ENCODE data around the gene SENP5. TPM values are rescaled to one million over a fixed set of nuclear protein-coding genes. Genes with fewer than 3 reads are reported as not detected.
"Not testable (repeated sequence)": the region's sequence is repeated elsewhere in the genome, so short reads cannot be mapped to it uniquely, and the experiment has no call there.

The SENP5 gene
- polyA plus RNA-seq, 5 donors = 24.2 to 35.1 (median 28.5) TPM

DNA sequence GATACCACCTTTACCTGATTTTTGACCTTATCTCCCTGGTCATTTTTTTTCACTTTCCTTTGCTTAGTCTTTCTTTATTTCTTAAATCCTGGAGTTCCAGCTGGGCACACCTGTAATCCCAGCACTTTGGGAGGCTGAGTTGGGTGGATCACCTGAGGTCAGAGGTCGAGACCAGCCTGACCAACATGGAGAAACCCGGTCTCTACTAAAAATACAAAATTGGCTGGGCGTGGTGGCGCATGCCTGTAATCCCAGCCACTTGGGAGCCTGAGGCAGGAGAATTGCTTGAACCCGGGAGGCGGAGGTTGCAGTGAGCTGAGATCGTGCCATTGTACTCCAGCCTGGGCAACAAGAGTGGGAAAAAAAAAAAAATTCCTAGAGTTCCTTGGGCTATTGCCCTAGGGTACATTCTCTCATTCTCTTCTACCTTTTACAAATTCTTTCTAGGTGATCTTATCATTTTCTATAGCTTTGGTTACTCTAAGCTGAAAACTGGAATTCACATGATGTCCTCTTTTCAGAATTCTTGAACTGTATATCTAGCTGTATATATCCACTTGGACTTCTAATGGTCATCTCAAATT is 6.9 kb downstream of the SENP5 start:
- not testable (repeated sequence) for DNase-seq

DNA sequence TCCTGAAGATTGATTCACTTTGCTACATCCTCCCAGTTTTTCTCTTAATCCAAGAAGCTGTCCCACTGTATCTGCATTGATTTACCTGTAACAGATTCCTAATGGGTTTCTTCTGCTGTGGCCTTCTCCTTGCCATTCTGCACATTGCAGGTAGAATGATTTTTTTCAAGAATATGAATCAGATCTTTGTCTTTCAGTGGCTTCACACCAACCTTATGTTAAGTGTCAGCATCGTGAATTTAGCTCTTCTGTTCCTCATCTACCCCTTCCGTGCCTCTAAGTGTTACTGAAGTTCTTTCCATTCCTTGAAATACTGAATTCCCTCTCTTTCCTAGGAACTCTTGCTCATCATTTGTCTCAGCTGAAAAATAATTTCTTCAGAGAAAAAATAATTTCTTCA is 7.5 kb downstream of the SENP5 start:
- DNase-seq = no peak

DNA sequence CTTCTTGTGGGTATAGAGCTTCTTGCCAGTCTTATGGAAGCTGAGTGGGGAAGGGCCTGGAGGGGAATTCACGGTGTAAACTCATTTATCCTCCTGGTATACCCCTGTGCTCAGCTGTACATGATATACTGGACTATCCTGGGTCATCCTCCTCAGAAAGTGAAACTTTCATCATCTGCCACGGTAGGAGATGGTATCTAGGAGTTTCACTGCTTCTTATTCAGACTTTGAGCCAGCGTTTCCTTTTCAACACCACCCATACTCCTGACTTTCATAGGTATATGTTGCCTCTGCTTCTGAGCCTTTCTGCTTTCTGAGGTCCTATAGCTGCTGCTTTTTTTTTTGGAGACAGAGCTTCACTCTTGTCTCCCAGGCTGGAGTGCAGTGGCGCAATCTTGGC is 15.6 kb downstream of the SENP5 start:
- no peak for DNase-seq

DNA sequence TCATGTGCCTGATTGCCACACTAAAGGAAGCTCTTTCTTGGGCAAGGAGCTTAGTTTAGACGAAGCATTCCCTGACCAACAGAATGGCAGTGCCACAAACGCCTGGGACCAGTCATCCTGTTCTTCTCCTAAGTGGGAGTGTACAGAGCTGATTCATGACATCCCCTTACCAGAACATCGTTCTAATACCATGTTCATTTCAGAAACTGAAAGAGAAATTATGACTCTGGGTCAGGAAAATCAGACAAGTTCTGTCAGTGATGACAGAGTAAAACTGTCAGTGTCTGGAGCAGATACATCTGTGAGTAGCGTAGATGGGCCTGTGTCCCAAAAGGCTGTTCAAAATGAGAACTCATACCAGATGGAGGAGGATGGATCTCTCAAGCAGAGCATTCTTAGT is 18.4 kb downstream of the SENP5 start:
- DNase-seq = no peak

DNA sequence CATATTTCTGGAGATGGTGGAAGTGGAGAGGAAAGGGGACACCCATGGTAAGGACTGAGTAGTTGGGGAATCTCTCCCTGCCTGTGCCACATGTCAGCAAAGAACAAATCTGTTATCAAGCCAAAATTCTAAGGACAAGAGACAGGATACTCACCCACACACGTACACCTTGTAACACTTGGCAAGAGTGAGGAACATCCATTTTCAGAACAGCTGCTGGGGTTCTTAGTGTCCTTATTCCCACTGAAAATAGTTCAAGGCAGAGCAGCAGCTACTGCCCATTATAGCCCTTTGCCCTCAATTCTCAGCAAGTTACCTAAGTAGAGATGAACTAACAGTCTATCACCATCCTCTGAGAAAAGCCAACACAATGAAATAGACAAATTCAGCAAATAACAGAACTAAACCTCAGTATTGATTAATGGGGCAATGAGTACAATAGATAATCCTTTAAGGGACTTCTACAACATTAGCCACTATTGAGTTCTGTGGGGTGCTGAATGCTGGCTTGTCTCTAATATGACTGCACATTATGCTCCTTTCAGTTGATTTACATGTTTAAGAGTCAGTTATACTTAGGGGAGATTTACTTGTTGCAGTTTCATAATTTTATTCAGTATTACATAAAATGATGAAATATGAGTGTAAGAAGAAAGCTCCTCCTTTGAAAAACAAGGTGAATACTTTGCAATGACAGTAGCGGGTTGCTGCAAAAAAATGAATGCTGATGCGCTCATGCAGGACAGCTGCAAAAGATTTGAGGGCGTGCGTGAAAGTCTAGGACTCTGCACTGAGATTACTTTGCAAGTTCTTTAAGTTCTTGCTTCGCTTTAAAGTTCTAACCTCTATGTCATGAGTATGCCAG is 22.4 kb downstream of the SENP5 start:
- no peak for DNase-seq

DNA sequence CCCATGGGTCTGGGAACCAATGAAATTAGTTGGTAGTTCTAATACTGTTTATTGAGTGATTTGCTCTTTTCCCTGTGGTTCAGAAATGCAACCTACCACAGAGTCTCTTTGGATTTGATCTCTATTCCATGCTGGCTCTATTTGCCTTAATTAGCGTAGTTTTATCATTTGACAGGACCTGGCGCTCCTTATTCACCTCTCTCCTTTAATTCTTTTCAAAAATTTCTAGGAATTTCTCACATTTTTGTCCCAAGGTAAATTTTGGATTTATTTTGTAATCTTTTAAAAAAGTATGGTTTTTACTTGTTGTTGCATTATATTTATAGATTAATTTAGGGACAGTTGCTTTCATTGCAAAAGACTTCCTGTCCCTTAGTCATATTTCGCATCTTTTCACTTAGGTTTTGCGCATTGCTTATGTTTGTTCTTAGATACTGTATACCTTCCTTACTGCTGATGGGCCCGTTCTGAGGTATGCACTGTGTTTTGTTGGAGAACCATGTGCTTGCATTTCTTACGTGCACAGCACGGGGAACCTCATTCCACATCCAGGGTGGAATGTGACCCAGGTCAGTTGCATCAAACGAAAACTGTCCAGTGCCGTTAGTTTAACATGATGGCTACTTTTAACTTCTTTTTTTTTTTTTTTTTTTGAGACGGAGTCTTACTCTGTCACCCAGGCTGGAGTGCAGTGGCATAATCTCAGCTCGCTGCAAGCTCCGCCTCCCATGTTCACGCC is 27.0 kb downstream of the SENP5 start:
- no peak for DNase-seq

DNA sequence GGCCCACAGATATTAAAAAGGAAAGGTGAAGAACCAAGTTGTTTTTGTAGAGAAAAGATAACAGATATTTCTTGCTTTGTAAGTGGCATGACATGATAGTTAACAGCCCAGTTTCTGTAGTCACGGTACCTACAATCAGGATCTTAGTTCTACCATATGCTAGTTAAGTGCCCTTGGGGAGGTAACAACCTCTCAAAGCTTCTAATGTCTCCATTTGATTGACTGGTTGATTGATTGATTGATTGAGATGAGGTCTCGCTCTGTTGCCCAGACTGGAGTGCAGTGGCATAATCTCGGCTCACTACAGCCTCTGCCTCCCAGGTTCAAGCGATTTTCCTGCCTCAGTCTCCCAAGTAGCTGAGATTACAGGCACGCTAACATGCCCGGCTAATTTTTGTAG is 28.5 kb downstream of the SENP5 start:
- no peak for DNase-seq

DNA sequence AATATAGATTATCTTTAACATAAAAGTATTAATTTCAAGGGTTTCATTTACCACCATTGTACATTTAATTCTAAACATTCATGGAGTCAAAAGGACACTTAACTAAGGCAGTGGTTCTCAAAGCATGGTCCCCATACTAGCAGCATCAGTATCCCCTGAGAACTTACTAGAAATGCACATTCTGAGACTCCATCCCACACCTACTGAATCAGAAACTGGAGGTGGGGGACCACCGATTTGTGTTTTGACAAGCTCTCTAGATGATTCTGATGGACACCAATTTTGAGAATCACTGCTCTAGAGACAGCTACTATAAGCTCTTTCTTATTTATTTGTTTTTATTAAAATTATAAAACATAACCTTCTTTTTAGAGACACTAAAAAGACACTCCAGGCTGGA is 34.0 kb downstream of the SENP5 start:
- DNase-seq = no peak

DNA sequence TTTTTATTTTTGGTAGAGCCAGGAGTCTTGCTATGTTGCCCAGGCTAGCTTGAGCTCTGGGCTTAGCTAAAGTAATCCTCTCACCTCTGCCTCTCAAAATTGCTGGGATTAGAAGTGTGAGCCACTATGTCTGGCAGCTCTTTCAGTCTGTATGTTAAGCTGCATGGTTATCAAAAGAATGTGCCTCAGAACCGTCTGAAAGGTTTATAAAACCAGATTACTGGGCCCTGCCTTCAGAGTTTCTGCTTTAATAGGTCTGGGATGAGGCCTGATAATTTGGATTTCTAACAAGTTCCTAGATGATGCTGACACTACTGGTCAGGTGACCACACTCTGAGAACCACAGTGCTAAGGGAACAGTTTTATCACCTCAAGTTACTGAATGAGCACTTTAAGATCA is 34.6 kb downstream of the SENP5 start:
- no peak for DNase-seq

DNA sequence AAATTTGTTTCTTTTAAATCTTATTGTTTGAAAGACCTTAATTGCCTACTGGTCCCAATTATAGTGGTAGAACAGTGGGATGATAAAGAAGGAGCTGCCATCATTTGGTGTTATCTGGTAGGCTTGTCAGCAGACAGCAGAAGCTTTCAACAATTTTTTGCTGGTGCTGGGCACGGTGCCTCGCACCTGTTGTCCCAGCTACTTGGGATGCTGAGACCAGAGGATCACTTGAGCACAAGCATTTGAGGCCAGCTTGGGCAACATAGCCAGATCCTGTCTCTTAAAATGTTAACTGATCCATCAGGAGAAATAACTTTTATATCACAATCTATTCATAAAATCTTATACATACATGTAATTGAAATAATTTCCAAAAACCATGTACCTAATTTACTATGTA is 36.0 kb downstream of the SENP5 start:
- no peak for DNase-seq

DNA sequence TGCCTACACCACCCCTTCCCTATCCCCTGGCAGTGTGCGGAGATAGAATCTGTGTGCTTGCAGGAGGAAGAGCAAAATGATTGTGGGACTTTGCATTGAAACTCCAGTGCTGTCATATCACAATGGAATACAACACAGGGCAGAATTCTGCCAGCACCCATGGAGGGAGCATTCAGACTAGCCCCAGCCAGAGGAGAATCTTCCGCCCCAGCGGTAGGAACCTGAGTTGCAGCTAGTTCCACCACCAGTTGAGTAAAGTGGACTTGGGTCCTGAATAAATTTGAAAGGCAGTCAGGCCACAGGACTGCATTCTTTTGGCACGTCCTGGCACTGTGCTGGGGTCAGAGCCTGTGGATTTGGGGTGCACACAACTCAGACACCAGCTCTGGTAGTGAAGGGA is 47.1 kb downstream of the SENP5 start:
- DNase-seq = no peak

DNA sequence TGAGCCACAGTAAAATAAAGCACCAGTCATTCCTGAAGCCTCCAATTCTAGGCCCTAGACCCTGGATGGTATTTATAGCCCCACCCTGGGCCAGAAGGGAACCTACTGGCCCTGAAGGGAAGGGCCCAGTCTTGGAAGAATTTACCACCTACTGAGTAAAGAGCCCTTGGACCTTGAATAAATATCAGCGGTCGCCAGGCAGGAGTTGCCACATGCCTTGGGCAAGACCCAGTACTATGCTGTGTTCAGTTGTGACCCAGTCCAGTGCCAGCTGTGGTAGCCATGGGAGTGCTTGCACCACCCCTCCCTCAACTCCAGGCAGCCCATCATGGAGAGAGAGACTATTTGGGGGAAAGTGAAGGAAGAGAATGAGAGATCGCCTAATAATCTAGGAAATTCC is 47.7 kb downstream of the SENP5 start:
- no peak for DNase-seq

DNA sequence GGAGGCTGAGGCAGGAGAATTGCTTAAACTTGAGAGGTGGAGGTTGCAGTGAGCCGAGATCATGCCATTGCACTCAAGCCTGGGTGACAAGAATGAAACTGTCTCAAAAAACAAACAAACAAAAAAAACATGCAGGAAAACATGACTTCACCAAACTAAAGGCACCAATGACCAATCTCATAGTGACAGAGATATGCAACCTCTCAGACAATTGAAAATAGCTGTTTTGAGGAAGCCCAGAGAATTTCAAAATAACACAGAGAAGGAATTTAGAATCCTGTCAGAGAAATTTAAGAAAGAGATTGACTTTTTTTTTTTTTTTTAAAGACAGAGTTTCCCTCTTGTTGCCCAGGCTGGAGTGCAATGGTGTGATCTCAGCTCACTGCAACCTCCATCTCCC is 48.5 kb downstream of the SENP5 start:
- DNase-seq = no peak

DNA sequence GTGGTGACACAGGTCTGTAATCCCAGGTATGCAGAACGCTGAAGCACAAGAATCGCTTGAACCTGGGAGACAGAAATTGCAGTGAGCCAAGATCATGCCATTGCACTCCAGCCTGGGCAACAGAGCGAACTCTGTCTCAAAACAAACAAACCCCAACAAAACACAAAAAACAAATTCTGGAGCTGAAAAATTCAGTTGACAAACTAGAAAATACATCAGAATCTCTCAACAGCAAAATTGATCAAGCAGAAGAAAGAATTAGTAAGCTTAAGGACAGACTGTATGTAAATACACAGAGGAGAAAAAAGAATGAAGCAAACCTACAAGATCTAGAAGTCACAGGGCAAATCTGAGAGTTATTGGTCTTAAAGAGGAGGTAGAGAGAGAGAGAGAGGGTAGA is 49.3 kb downstream of the SENP5 start:
- no peak for DNase-seq

DNA sequence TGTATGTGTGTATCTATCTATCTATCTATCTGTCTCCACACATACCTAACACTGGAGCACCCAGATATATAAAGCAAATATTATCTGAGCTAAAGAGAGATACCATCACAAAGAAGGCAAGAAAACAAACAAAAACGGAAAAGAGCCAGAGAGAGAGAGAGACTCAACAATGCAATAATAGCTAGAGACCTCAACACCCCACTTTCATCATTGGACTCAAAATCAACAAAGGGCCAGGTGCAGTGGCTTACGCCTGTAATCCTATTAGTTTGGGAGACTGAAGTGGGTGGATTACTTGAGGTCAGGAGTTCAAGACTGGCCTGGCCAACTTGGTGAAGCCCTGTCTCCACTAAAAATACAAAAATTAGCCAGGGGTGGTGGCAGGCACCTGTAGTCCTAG is 51.2 kb downstream of the SENP5 start:
- no peak for DNase-seq

DNA sequence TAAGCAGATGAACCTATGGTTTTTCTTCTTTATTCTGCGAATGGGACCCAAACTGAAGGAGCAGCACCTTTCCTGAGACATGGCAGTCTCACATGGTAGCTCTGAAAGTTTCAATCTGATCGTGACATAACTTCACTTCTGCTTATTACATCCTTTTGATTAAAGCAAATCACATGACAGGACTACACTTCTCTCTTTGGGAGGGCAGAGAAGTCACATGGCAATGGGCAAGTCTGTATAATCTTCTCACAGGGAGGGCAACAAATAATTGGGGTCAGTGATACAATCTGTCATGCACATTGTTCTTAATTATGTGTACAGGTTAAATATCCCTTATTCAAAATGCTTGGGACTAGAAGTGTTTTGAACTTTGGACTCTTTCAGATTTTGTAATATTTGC is 53.0 kb downstream of the SENP5 start:
- DNase-seq = no peak

DNA sequence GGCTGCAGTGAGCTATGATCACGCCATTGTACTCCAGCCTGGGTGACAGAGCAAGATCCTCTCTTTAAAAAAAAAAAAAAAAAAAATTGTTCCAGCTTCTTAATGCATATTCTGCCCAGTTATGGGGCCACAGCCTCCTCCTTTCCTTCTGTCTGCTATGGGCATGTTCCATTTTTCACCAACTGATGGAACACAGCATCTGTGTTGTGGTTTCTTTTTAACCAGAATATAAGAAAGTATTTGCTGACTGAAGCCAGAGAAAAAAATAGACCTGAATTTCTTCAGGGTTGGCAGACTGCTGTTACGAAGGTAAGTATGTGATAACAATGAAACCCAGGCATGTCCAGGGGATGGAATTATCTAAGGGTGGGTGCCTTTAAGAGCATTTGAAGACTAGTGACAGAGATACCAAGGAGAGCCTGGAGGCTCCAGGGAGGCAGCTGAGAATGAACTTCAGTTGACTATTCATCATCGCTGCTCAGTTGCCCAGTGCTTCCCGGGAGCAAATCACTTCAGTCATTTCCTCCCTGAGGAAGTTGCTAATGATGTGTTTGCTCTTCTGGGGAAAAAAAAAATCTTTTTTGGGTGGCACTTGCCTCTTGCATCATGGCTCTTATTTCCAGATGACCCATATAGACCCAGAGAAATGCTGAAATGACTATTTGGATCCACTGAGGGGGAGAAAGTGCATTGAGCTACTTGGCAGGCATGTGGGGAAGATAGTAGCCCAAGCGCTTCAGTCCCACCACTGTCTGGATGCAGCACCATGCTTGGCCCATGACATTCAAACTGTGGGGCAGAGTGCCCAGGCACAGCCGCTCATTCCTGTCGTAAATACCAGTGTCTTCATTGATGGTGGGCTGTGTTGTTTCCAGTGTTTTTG is 60.1 kb downstream of the SENP5 start:
- DNase-seq = no peak

DNA sequence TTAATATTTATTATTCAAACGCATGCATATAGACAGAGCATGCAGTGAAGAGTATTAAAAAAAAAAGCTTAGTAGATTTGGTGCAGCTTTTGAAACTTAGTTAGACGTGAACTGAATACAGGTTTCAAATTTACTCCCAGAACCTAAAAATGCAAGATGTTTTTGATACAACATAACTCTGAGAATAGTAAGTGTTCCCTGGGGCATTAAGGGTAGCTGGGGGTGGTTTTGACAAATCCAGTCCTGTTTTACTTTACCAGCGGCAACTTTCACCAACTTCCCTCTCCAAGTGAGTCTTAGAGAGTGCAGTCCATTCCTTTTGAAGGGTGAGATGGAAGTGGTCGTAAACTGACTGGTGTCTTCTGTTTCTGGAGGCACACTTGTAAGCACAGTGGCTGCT is 63.4 kb downstream of the SENP5 start:
- DNase-seq = no peak

DNA sequence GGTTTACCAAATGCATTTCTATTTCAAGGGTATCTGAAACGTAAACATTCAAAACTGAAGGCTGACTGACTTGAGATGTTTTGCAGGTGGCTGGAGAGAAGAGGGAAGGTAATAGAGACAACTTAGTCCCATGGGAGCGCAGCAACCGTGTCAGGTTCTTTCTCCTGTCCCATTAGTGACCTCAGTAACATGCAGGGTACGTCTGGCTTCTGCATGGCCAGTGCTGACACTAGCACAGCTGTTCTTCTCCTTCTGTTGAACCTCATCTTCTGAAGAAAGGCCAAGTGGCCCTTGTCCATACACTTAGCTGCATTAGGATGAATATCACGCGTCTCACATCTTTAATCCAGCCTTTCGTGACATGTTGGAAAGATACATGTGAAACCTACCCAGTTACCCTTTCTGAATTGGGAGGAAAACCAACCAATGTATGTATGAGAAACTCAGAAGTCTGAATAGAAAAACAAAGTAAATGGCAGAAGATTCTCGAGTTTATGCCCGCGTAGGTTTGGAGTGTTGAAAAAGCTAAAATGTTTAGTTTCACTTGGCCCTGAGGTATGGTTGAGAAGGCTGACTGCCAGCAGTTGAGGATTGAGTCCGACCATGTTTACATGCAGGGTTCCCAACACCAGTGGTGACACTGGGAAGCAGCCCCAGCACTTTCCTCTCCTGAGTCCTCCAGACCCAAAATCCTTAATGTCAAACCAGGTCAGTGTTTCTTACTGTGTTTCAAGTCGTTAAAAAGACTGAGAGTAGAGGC is 64.3 kb downstream of the SENP5 start:
- no peak for DNase-seq

DNA sequence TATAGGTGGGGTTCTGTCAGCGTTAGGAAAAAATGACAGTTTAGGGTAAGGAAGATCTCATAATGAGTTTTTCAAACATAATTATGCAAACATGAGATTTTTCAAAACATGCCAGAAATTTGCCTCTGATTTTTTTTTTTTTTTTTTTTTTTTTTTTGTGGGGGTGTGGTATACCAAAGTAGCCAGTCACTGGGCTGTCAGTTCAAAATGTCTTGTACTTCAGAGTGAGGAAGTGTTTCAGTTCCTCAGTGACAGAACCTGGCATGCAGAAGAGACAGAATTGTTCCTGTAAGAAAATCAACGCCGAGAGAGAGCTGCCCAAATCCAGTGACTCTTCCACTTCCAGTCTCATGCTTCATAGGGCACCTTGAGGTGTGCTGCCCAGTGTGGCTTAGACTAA is 64.9 kb downstream of the SENP5 start:
- DNase-seq = no peak

DNA sequence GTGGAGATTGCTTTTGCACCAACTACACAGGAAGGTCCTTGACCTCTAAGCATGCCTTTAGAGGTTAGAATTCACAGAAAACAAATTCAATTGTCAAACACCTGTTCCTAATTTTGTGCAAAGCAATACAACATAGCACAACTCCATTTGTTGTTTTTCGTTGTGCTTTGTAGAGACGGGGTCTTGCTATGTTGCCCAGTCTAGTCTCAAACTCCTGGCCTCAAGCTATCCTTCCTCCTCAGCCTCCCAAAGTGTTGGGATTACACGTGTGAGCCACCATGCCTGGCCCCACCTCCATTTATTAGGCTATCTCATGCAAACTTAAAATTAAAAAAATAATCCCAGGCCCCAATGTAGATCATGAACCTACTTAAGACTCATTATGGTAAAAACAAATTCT is 68.6 kb downstream of the SENP5 start:
- DNase-seq = no peak

Measured in right lung (tissue), 5 donors.